Loucy (cell line): Measurements from ENCODE around the gene FGF22.

Experiments
- H2AFZ ChIP-seq: fragments of 200-600 bp; sonication (generic); 2 replicates; pipeline ENCODE4 v1.6.0; 2016; ENCODE audit warnings: antibody characterized with exemption, mild to moderate bottlenecking, low read length, moderate library complexity
- H3F3A ChIP-seq: fragments of 200-600 bp; 2 replicates; pipeline ENCODE4 v1.6.0; 2016; ENCODE audit warnings: antibody characterized with exemption, low read depth, mild to moderate bottlenecking
- H3K27me3 ChIP-seq: fragments of 200-600 bp; sonication (generic); 2 replicates; pipeline ENCODE4 v1.6.1; 2014; ENCODE audit warnings: low read length, mild to moderate bottlenecking; ENCODE audit not compliant: insufficient read depth, poor library complexity, severe bottlenecking
- H3K36me3 ChIP-seq: fragments of 200-600 bp; sonication (generic); 2 replicates; pipeline ENCODE4 v1.6.1; 2016; ENCODE audit warnings: low read length; ENCODE audit not compliant: insufficient read depth
- H3K4me1 ChIP-seq: fragments of 200-600 bp; sonication (generic); 2 replicates; pipeline ENCODE4 v1.5.1; 2014; ENCODE audit warnings: low read length, mild to moderate bottlenecking; ENCODE audit not compliant: insufficient read depth, poor library complexity, severe bottlenecking
- H3K4me2 ChIP-seq: fragments of 200-600 bp; sonication (generic); 2 replicates; pipeline ENCODE4 v1.6.0; 2014; ENCODE audit warnings: antibody characterized with exemption, low read length, low read depth, mild to moderate bottlenecking; ENCODE audit not compliant: poor library complexity, severe bottlenecking
- H3K4me3 ChIP-seq: fragments of 200-600 bp; sonication (generic); 2 replicates; pipeline ENCODE4 v1.5.1; 2014; ENCODE audit warnings: low read length, mild to moderate bottlenecking, mixed read lengths; ENCODE audit not compliant: poor library complexity, severe bottlenecking
- H3K79me2 ChIP-seq: fragments of 200-600 bp; sonication (generic); 2 replicates; pipeline ENCODE4 v1.6.1; 2014; ENCODE audit warnings: low read length; ENCODE audit not compliant: insufficient read depth
- H3K9ac ChIP-seq: fragments of 200-600 bp; sonication (generic); 2 replicates; pipeline ENCODE4 v1.6.0; 2014; ENCODE audit warnings: mild to moderate bottlenecking, low read depth, low read length, moderate library complexity; ENCODE audit not compliant: poor library complexity, severe bottlenecking
- H3K9me2 ChIP-seq: fragments of 200-600 bp; sonication (generic); replicated peaks from 2 replicates; pipeline ENCODE4 v1.6.1; 2016; ENCODE audit warnings: low read depth, low read length, mixed read lengths
- H3K9me3 ChIP-seq: fragments of 200-600 bp; sonication (generic); 2 replicates; pipeline ENCODE4 v1.6.1; 2014; ENCODE audit warnings: mild to moderate bottlenecking, antibody characterized with exemption, low read length, low read depth; ENCODE audit not compliant: insufficient read depth
- H4K20me1 ChIP-seq: fragments of 200-600 bp; sonication (generic); 2 replicates; pipeline ENCODE4 v1.6.0; 2014; ENCODE audit warnings: antibody characterized with exemption, low read length, mild to moderate bottlenecking; ENCODE audit not compliant: insufficient read depth, poor library complexity, severe bottlenecking
- CTCF ChIP-seq: fragments of 200-600 bp; sonication (generic); conservative IDR thresholded peaks from 2 replicates; pipeline ENCODE4 v1.5.1; 2014; ENCODE audit warnings: mild to moderate bottlenecking, antibody characterized with exemption, low read length
- EZH2phosphoT487 ChIP-seq: fragments of 200-600 bp; IDR thresholded peaks from 2 replicates; pipeline ENCODE4 v1.6.1; 2018; ENCODE audit warnings: antibody characterized with exemption, mild to moderate bottlenecking, moderate library complexity, borderline replicate concordance

The FGF22 gene

GRCh38 chr19:644789-645188, 5.1 kb downstream of the FGF22 start:
- Histone ChIP-seq H3K36me3 (peaks cover 38% of the 10 kb centered on the region; the same call in 1 of the 2 replicates), H3K4me3 (no peak overlapping the region), H3K9ac (no peak overlapping the region), H3K9me2 (no peaks in the 10 kb centered on the region), H4K20me1 (peaks cover 3% of the 10 kb centered on the region), H3K4me2 (no peak overlapping the region), H3K9me3 (no peaks in the 10 kb centered on the region), H3K4me1 (no peaks in the 10 kb centered on the region), H2AFZ (no peak overlapping the region), H3F3A (no peaks in the 10 kb centered on the region), H3K27me3 (no peaks in the 10 kb centered on the region), H3K79me2 (no peaks in the 10 kb centered on the region)
- TF ChIP-seq CTCF (no peak), EZH2phosphoT487 (no peak)

- Histone ChIP-seq H3K9me3 (no peaks in the 10 kb centered on the region), H3K9ac (no peak overlapping the region), H3K79me2 (no peaks in the 10 kb centered on the region), H3K4me3 (no peak overlapping the region), H2AFZ (no peak overlapping the region), H4K20me1 (peaks cover 7% of the 10 kb centered on the region), H3K4me1 (no peaks in the 10 kb centered on the region), H3K4me2 (no peak overlapping the region), H3K27me3 (no peaks in the 10 kb centered on the region), H3K36me3 (peaks cover 43% of the 10 kb centered on the region; the same call in 1 of the 2 replicates), H3K9me2 (no peaks in the 10 kb centered on the region), H3F3A (no peaks in the 10 kb centered on the region)
- TF ChIP-seq EZH2phosphoT487 = no peak
- no peak for TF ChIP-seq CTCF
These were observed 6.5 kb downstream of the FGF22 start for GRCh38 chr19:645912-646778.

GRCh38 chr19:646779-647565, 7.3 kb downstream of the FGF22 start:
- no peak for TF ChIP-seq CTCF
- no peak for TF ChIP-seq EZH2phosphoT487
- H3K9me3 ChIP-seq = no peaks in the 10 kb centered on the region
- H3K36me3 ChIP-seq = peaks cover 50% of the 10 kb centered on the region; the same call in 1 of the 2 replicates
- peaks cover 11% of the 10 kb centered on the region for H4K20me1 ChIP-seq
- H2AFZ ChIP-seq = no peak overlapping the region
- no peak overlapping the region for H3K9ac ChIP-seq
- H3K27me3 ChIP-seq = no peaks in the 10 kb centered on the region
- H3K9me2 ChIP-seq = no peaks in the 10 kb centered on the region
- no peak overlapping the region for H3K4me3 ChIP-seq
- H3K4me2 ChIP-seq = no peak overlapping the region
- no peaks in the 10 kb centered on the region for H3K4me1 ChIP-seq
- H3K79me2 ChIP-seq = peaks cover 3% of the 10 kb centered on the region; the same call in 1 of the 2 replicates
- no peaks in the 10 kb centered on the region for H3F3A ChIP-seq
